Stimulated activated CD8-positive, alpha-beta memory T cell treated with anti-CD3 and anti-CD28 coated beads, Interleukin-4, amount 100 ng/mL, for 48 hours (primary cell): ENCODE data around the gene SNRPD2.
"Not testable (repeated sequence)": the region's sequence is repeated elsewhere in the genome, so short reads cannot be mapped to it uniquely, and the experiment has no call there.

Experiments used
- DNase-seq: peaks from one replicate; pipeline ENCODE4 v3.0.0-alpha.2; 2020

The SNRPD2 gene

DNA sequence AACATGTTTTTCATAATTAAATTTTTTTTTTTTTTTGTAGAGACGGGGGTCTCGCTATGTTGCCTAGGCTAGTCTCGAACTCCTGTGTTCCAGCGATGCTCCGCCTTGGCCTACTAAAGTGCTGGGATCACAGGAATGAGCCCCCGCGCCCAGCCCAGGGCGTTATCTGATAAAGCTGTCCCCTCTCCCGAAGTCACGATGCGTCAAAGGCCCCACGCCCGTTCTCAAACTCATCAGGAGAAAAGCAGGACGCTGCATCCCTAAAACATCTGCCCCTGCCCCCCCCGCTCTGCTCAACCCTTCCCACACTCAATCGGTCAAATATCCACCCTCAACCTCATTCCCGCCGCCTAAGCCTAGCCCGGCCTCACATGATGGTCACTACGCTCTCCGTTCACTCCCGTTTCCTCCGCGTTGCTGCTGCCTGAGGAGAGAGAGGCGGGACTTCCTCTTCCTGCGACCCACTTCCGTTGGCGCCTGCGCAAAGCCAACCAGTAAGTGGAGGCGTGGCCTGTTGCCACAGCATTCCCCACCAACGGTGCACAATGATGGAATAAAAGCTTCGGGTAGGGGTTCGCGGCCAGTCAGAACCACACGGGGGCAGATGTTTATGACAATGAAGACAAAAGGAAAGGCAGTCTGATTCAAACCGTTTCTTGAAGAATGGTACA is at the start of gene SNRPD2:
Gene SNRPD2 (minus strand): TSS at position 438 of the 671 bp plus-strand sequence. CDS start 65 bp downstream, at position 373.
- peak; percentile 96 for DNase-seq

DNA sequence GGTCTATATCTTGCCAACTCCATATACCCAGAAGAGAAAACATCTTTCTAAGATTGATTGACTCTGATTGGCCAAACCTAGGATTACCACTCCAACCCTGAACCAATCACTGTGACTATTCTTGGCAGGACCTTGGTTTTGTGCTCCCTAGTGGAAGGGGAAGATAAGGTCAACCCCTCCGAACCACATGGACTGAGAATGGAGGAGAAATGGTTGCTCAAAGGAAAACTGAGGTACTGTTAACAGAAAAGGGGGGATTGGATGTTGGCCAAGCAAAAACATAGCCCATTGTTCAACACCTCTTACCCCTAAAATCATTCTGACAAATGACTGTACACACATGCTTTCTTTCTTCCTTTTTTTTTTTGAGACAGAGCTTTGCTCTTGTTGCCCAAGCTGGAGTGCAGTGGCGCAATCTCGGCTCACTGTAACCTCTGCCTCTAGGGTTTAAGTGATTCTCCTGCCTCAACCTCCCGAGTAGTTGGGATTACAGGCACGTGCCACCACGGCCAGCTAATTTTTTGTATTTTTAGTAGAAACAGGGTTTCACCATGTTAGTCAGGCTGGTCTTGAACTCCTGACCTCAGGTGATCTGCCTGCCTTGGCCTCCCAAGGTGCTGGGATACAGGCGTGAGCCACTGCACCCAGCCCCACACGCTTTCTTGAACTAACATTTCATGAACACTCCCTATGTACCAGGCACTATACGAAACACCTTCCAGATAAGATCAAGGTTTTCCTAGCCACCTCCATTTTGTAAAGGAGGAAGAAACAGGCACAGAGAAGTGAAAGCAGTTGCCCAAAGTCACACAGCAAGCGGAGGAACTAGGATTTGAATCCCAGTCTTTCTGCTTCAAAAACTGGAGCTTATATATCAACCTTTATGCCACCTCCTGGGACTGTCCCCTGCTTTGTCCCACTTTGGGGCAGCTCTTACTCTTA is 48.0 kb upstream of the SNRPD2 start:
- no peak for DNase-seq

DNA sequence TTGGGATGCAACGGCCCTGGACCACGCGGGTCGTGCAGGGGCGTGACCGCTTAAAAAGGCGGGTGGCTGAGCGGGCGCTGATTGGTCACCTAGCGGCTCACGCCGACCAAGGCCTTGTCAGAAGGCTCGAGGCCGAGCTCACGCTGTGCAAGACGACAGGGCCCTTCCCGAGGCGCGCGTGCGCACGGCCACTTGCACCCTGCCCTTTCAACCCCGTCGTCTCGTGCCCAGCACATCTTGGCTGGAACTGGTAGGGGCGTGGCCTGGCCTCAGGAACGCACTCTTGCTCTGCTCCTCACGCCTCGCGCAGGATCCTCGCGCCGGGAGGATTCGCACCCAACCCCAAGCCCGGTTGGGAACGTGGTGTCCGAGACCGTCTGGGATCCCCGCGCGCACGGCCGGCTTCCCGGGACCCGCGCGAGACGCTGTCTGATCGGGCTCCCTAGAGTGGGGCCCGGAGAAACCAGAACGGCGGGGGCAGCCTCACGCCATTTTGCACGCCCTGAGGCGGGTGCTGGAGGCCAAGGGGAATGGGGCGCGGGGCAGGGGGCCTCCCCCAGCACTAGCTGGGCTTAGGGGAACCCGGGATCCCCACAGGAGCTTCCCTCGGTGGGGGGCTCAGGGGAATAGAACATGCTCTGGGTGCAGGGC is 41.5 kb upstream of the SNRPD2 start, which contains the start of gene MEIOSIN:
Gene MEIOSIN (plus strand): TSS at position 280 of the 651 bp plus-strand sequence. CDS start 1,938 bp downstream, outside the sequence.
- no peak for DNase-seq

DNA sequence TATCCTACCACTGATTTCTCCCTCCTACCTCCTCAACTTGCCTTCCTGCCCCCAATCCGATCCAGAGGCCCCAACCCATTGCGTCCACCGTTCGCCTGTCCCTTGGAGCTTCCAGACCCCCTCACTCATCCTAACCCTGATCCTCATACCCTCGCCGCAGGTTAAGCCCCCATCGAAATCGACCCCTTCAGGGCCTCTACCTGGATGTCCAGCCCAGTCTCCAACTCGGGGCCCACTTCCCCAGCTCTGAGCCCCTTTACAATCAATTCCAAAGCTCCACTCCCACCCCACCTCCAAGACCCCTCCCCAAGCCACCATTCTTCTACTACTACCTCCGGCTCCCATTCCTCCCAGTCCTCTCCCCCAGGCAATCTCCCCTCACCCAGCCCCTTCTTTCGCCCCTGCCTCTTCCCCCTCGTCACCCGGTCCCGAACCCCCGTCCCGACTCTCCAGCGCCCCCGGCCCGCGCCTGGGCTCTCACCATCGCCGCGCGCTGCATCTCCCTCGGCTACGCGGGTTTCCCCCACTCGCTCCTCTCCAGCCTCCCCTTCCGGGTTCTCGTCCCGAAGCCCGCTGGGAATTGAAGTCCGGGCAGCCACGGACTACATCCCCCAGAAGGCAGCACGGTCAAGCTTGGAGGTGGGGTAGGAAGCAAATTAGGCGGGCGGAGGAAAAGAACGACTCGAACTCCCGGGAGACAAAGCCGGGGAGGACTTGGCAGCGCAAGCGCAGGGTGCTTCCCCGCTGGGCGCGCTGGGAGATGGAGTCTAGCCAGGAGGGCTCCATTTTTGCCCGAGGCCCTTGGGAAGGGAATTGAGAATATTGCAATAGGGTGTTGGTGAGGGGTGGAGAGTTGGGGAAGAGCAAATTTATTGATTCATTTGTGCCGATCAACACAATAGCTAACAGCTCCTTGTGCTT is 38.9 kb upstream of the SNRPD2 start, which contains the start of gene FBXO46:
Gene FBXO46 (minus strand): TSS at position 529 of the 921 bp plus-strand sequence. CDS start 17,401 bp downstream, outside the sequence.
- peak; percentile 94 for DNase-seq

DNA sequence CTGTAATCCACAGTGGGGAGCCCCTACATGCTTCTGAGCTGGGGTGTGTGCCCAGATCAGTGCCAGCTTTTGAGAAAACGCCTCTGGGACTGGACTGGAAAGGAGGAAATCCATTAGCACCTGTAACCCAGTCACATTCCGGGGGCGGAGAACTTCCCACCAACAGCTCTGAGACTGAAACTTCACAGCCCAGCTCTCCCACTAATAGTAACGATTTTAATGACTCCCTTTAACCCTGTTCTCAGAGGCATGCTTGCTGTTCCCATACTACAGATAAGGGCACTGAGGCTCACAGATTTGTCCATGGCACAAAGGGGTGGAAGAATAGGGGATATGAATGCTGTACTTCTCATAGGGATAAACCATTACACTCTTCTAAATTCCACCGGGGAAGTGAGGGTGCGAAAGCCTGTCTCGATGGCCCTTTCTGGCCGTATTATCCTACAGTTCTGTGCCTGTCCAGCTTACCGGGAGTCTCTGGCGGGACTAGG is 38.1 kb upstream of the SNRPD2 start:
- peak; percentile 43 for DNase-seq

DNA sequence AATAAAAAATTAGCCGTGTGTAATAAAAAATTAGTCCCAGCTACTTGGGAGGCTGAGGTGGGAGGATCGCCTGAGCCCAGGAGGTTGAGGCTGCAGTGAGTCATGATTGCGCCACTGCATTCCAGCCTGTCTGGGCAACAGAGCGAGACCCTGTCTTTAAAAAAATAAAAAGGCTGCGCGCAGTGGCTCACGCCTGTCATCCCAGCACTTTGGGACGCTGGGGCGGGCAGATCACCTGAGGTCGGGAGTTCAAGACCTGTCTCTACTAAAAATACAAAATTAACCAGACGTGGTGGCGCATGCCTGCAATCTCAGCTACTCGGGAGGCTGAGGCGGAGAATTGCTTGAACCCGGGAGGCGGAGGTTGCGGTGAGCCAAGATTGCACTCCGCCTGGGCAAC is 36.9 kb upstream of the SNRPD2 start:
- DNase-seq, result not testable (repeated sequence)

DNA sequence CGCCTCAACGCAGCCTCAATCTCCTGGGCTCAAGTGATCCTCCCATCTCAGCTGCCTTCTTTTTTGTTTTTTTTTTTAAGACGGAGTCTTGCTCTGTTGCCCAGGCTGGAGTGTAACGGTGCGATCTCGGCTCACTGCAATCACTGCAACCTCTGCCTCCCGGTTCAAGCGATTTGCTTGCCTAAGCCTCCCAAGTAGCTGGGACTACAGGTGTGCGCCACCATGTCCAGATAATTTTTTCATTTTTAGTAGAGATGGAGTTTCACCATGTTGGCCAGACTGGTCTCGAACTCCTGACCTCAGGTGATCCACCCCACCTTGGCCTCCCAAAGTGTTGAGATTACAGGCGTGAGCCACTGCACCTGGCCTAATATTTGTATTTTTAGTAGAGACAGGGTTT is 28.3 kb upstream of the SNRPD2 start:
- not testable (repeated sequence) for DNase-seq

DNA sequence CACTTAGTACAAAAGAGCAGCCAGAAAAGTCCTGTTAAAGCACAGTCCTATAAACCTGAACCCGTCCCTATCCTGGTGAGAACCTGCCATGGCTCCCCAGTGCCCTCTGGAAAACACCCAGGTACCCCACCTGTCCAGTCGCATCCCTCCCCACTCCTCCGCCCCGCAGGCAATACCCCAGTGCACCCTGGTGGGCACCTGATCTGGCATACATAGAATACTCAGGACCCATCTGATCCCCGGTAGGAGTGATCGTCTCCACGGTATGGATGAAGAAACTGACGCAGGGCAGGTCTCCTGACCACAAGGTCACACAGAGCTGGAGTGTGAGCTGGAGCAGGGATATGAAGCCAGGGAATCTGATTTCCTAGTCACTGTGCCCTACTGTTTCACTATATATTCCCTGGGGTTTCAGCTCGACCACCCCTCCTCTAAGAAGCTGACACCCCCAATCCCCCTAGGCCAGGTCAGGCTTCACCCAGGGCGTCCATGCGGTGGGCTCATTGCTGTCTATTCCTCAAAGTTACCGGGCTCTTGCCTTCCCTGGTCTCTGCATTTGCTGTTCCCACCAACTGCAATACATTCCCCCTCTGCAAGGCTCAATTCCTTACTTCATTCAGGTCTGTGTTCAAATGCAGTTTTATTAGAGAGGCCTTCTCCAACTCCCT is 26.4 kb upstream of the SNRPD2 start:
- no peak for DNase-seq

DNA sequence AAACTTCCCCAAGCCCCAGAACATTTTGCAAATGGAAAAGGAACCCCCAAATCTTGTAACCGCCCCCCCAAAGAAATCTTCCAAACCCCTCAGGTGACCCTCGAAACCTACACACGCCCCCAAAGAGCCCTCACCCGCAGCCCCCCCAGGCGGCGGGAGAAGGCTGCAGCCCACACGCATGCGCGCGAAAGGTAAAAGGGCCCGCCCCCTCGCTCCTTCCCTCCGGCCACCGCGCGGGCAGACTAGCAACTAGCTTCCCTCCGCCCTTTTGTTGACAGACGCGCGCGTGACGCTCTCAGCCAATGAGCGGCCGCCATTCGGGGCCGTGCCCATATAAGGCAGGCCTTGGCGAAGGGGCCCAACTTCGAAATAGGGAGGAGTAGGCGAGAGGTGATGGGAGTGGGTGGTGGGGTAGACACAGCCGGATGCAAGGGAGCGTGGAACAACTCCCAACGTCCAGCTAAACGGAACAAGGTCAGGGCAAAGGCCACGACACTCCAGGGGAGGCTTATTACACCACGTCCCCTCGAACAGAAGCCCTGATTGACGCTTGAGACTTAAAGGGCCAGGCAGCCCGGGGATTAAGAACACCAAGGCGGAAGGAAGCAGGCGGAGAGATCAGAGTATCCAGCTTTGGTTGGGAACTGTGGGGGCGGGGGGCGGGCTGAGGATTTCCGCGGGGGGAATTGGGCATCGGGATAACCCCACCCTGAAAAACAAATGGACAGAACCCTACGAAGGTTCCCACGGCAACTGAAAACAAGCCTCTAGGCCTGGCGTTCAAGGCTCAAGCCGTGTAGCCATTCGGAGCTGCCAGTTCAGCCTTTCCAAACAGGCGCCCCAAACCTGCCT is 25.6 kb upstream of the SNRPD2 start:
- DNase-seq, result peak; percentile 98

DNA sequence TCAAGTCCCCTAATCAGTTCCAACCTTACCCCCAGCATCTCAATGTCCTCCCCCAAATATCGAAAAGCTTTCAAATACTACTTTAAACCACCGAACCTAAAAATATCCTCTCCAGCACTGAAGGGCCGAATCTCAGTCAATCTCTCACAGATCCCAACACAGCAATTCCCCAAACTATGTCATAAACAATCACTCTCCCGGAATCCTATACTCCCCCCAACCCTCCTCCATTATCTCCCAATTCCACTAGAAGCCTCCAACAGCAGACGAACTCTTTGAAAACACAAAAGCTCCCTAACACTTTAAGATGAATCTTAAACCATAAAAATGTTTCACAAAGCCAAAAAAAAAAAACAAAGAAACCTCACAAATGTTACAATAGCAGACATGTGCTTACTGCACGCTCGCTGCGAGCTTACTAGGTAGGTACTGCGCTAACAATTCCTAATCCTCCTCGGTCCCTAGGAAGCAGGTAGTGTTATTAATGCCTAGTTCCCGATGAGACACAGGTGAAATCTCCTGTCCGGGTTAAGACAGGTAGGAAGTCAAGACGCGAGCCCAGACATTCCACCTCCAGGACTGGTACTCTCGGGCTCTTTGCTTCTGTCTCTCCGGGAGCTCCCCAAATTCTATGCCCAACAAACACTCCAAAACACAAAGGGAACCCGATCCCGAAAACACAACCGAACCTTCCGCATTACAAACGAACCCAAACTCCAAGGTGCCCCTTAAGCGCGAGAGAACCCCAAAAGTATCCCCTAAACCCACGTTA is 24.8 kb upstream of the SNRPD2 start:
- peak; percentile 36 for DNase-seq

DNA sequence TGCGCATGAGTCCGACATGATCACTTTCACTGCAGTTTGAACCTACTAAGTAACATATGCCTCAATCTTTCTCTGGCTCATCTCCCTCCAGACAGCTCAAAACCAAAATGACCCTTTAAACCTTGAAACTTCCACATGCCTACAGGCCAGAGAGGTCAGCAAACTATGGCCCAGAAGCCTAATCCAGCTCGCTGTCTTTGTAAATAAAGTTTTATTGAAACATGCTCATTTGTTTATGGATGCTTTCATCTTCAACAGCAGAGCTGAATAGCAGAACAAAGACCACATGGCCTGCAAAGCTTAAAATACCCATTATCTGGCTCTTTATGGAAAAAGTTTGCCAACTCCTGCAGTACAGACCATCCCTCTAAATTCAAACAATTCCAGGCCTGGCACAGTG is 23.4 kb upstream of the SNRPD2 start:
- DNase-seq, result no peak

DNA sequence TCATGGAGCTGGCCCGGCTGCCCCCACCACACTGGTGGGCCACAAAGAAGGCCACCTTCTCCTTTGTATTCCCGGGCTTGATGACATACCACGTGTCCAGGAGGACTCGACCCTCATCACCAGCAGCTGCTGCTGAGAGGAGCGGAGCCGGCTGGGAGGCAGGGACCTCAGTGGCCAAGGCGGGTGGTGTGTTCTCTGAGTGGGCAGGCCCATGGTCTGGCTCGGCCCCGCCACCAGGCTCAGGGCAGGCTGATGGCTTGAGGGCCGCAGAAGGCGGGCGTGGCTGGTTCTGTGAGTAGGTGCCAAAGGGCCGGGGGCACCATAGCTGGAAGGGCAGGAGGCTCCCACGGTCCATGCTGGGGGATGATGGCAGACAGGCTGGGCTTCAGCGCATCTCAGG is 21.4 kb upstream of the SNRPD2 start:
- no peak for DNase-seq

DNA sequence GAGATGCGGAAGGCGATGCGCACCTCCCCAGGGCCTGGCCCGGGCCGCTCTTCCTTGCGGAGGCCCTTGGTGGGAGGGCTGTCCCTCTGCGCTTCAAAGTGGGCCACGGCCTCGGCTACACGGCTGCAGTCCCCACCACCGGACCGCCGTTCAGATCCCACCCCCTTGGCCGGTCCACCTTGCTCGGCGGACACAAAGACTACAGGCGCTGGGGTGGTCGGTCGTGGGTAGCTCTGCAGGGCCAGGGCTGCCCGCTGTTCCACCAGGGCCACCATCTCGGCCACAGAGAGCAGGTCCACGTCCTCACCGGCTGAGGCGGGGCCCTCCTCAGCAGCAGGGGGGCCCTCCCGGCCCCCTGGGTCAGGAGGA is 20.9 kb upstream of the SNRPD2 start:
- DNase-seq, result no peak

DNA sequence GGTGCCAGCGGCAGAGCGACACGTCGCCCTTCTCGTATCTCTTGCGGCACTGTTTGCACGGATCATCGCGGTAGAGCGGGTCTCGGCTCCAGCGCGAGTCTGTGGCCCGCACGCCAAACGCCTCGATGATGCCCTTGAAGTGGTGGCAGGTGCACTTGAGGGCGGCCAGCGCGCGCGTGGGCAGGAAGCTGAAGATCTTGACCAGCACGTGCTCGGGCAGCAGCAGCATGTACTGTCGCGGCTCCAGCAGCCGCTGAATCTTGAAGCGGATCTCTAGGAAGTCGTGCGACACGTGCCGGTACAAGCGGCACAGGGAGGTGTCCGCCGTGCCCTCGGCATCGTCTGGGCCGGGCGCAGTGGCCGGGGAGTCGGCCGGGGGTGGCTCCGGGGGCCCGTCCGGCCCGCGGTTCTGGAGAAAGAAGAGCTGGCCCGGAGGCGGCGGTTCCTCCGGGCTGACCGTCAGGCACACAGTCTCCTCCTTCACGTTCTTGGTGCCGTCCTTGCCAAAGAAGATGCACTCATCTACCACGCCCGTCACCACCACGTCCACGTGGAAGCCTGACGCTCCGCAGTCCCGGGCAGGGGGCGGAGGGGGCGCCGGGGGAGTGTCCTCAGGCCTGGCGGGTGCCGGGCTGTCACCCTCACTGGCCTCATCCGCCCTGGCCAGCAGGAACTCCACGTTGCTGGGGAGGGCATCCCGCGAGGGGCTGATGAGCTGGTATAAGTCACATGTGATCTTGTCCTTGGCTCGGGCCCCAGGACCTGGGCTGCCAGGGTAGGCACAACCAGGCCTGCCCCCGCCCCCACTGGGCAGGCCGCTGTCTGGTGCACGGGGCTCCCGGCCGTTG is 20.3 kb upstream of the SNRPD2 start:
- DNase-seq, result no peak

DNA sequence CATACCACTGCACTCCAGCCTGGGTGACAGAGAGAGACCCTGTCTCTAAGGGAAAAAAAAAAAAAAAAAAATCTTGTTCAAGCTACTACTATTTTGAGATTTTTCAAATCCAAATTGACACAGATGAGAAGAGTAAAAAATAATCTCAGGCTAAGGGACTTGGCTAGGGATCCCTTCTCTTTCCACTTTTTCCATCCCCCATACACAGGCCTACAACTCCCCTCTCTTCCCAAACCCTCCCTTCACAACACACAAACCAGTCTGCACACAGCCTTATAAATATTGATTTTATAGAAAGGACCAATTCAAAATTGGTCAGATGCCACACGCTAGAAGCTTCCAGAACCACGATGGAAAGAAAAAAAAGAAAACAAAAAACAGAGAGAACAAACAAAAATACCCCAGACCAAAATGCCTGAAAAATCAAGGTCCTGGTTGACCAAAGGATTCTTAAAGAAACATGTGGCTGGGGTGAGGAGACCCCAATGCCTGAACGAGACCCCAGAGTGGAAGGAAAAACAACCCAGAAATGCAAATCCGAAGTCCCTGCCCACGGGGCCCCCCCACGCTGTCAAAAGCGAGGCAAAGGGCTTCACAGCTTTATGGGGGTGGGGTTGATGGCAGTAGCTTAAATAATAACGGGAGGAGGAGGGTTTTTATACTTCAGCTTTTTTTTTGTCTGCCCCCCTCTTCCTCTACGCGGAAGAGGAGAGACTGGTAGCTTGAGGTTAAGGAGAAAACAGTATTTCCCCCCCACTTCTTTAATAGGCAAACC is 18.8 kb upstream of the SNRPD2 start:
- DNase-seq, result no peak

DNA sequence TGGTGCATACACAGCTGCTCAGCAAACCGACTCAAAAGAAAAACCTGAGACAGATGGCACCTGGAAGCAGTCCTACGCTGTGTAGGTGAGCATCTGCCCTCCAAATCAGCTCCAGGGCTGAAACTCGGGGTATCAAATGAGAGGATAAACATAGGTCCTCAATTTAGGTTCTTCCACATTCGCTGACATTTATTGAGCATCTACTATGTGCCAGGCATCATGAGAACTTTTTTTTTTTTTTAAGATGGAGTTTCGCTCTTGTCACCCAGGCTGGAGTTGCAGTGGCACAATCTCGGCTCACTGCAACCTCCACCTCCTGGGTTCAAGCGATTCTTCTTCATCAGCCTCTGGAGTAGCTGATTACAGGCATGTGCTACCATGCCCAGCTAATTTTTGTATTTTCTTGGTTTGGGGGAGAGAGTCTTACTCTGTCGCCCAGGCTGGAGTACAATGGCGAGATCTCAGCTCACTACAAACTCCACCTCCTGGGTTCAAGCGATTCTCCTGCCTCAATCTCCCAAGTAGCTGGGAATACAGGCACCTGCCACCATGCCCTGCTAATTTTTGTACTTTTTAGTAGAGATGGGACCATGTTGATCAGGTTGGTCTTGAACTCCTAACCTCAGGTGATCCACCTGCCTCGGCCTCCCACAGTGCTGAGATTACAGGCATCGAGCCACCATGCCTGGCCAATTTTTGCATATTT is 14.1 kb upstream of the SNRPD2 start:
- DNase-seq, result no peak

DNA sequence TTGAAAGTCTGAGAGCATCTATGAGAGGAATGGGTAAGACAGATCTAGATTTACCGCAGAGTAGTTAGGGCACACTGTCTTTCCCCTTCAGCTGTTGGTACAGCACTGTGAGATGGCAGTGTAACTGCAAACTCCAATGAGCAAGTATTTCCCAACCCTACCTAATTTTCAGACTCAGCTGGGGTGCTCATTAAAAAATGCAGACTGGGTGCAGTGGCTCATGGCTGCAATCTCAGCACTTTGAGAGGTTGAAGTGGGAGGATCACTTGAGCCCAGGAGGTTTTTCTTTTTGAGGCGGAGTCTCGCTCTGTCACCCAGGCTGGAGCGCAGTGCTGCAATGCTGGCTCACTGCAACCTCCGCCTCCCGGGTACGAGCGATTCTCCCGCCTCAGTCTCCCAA is 13.4 kb upstream of the SNRPD2 start:
- no peak for DNase-seq
